Amniotic epithelial cell (primary cell): ENCODE results near the gene CHST13.
A peak's percentile ranks its signal among the peaks of the same experiment; 100 is the strongest.

ENCODE experiments used
- DNase-seq: peaks from one replicate; pipeline ENCODE4 v3.0.0-alpha.2; 2010; ENCODE audit warnings: low read depth

Gene CHST13

DNA sequence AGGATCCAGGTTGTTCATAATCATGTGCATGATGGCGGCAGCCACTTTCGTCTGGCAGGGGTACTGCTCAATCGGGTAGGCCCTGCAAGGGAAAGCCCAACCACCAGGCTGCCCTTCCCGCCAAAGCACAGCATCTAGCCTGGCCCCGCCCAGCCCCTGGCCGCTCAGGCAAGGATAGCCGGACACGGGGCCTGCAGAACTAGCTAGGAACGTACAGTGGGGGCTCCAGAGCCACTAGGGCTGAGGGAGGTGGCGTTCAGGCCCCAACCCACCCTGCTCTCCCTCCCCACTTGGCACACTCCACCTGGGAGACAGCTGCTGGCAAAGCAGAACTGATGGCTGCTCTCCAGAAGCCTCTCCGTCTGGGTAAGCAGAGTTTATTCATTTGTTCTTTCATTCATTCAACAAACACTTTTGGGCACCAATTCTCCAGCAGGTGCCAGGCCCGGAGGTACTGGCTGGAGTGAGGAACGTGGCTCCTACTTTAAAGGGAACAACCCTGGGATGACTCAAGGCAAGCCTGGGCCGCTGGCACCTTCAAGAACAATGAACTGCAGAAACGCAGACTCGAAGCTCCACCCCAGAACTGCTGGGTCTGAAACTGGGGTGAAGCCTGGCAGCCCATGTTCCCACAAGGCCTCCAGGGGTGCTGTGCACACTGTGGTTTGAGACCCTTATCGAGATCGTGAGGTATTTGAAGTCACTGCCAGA is 14.2 kb upstream of the CHST13 start:
- no peak for DNase-seq

DNA sequence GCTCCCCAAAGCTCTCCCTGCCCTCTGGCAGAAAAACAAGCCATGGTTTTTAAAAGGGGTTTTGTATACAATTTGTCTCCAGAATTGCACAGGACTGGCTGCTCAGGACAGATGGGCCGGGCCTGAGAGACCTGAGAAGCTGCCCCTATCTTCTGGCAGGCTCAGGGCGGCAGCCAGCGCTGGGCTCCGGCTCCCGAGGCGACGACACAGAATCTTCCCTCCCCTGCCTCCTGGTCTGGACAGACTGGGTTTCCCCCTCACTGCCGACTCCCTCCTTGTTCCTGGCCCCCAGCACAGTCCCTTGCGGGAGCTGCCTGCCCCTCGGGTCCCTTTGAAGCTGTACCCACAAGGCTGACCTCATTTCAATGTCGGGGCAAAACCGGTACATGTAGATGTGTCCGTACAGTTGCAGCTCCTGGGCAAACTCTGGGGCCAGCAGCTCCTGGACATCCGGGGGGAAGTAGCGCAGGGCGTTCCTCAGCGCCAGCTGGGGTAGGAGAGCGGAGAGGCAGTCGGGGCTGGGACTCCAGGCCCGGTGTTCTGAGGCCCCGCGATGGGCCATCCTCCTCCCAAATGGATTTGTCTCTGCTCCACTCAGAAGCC is 13.5 kb upstream of the CHST13 start:
- no peak for DNase-seq

DNA sequence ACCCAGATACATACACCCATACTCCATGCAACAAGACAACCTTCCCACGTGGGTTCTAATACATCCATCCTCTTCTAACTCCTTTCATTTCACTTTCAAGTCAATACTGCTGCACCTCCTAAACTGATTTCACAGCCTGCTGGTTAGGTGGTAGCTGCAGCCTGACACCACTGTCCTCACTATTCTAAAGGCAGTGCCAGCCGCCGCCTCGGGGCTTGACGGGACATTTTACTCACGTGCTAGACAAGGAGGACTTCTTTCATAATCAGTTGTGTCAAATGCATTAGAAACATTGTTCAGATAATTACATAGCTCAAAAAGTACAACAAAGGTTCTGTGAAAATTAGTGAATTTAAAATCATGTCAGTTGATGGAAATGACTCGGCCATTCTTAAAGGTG is 12.7 kb upstream of the CHST13 start:
- DNase-seq: no peak

DNA sequence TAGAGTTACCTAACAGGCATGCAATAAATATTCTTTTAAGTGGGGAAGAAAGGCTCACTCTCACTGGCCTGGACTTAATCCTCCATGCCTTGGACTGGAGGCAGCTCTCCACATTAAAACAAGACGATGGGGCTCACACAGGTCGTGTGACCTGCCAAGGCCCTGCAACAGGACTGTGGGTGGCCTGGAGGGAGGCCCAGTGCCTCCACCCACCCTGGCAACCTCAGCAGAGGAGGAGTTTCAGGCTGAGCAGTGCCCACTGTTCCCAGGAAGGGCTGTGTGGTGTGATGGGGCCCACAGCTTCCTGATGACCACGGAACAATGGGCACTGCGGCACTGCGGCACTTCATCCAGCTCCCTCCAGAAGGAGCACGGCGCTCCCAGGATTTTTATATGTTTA is 11.9 kb upstream of the CHST13 start:
- DNase-seq: no peak

DNA sequence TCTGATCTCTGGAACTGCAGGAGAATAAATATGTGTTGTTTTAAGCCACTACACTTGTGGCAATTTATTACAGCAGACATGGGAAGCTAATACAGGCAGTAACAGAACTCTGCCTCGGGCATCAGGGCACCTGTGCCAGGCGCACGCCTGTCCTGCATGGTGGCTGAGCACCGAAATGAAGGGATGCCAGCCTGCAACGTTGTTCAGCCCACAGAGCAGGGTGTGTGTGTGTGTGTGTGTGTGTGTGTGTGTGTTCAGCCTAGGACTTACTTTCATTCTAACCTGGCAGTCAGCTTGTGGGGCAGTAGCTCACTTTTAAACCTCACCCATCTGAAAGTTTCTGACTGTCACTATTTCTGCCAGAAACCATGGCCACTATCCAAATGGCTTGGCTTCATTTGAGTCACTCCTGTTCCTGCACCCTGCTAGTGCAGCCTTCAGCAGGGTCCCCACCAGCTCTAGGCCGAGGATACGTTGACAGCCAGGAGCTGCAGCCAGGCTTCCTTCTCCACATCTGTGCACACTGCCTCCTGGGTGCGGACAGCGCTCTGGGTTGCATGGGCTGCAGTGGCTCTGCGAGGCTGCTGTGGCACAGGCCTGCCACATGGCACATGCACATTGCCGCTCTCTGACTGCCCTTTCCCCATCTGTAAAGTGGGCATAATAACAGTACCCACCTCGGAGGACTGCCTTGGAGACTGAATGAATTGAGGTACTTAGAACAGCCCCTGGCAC is 10.9 kb upstream of the CHST13 start:
- no peak for DNase-seq

DNA sequence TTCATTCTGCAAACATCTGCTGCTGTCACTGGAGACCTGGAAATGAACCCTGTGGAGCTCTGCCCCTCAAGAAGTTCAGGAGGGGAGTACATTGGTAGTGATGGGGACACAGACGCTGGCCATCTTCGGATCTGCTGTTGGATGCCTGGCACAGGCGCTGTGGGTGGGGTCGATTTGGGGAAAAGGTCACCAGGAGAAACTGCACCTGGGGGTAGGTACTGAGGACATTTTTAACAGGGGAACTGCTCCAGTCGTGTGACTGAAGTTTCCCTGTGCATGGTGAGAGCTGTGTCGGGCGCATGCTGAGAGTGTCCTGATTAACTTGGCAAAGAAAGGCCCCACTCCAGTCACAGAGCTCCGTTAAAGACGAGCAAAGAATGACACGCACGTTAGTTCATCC is 9.8 kb upstream of the CHST13 start:
- no peak for DNase-seq

DNA sequence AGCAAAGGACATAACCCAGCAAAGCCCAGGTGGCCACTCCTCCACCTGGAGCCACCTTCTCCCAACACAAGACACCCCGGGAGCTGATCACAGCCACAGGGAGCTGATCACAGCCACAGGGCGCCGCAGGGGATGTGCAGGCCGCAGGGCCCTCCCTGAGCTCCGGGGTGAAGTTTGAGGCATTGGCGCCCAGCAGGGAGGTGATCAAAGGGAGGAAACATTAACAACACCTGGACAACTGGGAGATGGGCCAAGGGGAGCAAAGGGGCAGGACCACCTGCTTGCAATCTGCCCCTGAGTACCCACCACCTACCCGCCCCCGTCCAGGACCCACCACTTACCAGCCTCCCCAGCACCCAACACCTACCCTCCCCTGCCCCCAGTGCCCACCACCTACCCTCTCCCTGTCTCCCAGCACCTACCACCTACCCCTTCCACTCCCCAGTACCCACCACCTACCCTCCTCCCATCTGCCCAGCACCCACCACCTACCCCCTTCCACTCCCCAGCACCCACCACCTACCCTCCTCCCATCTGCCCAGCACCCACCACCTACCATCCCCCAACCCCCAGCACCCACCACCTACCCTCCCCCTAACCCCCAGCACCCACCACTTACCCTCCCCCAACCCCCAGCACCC is 8.8 kb upstream of the CHST13 start:
- no peak for DNase-seq

DNA sequence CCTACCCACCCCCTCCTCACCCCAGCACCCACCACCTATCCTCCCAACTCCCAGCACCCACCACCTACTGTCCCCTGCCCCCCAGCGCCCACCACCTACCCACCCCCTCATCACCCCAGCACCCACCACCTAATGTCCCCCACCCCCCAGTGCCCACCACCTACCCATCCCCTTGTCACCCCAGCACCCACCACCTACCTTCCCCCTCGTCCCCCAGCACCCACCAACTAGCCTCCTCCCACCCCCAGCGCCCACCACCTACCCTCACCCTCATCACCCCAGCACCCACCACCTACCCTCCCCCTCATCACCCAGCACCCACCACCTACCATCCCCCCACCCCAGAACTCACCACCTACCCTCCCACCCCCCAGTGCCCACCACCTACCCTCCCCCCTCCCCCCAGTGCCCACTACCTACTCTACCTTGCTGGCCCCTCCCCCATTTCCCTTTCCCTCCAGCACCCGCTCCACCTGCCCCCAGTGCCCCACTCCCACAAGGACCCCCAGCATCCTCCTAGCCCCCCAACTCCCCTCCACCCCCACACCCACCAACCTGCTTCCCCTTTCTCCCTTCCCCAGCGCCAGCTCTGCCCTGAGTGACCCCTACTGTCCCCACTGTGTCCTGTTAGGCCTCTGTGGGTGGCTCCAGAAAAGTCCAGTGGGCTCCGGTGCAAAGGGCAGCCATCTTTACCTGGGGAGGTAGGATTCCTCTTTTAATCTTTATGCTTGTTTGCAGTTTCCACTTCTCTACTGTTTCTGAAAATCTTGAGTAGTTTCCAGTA is 7.6 kb upstream of the CHST13 start:
- DNase-seq: no peak

DNA sequence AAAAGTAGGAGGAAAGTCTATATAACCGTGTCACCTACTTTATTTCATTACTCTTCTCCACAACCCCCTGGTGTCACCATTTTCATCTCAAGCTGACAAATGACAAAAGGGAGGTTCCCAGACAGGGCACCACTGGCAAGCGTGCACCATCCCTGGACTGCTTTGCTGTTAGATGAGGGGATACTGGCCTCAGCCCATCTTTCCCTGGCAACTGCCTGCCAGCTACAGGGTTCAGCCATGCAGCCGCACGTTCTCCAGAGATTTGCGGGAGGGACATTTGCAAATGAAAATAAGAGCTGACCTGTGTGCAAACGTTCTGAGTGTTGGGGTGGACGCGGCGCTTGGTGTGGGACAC is 7.0 kb upstream of the CHST13 start:
- DNase-seq: no peak

DNA sequence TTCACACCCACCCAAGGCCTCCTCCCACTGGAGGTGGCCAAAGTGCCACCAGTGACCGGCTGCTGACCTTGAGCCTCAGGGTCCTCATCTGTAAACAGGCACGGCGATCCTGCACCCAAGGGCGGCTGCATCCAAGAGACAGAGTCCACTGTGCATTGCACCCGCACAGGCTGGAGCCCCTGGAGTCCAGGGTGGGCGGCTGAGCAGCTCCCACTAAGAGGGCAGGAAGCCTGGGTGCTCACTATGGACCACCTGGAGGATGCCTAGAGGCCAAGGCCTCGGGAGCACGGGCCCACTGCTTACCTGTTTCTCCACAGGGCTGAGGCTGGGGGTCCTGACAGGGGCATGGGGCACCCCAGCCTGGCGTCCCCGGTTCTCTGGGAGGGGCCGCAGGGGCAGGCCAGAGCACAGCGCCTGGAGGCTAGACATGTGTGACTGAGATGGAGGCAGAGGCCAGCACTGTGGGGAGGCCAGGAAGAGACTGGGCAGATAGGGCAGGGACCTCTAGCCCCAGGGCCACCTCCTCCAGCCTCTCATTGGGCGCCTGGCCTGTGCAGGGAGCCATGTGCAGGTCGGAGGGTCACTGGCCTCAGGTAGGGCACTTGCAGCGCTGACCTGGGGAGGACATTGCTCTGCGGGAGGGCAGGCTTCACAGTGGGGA is 6.5 kb upstream of the CHST13 start, which contains the start of gene UROC1:
UROC1 (minus strand) TSS at position 483 of the 661 bp plus-strand sequence; CDS start at position 429, 54 bp downstream.
- no peak for DNase-seq

DNA sequence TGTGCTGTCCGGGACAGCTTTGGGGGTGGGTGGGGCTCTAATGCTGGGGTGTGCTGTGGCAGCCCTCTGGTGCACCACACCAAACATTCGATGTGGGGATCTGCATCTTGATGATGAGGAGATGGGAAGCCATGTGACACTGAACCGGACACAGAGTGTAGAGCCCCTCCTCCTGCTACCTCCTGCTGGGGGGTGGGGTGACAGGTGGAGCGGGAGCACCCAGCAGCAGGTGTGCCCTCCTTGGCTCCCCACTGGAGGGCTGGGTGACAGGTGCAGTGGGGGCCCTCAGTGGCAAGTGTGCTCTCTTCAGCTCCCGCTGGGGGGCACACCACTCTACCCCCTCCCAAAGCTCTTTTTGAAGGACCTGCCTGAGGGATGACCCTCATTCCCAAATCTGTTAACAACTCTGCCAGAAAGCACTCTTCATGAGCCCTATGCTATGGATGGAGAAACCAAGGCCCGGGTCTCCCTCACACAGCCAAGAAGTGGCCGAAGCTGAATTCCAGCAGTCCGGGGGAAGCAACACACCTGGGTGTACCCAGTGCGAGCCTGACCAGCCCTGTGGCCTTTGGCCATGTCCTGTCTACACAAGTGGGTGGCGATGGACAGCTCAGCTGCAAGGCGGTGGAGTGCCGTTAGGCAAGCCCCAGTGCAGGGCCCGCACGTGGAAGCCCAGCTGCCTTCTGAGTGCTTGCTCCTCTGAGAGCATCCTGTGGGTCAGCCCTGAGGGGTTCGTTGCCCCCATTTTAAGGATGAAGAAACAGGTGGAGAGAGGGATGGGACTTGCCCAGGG is 5.8 kb upstream of the CHST13 start:
- DNase-seq: no peak

DNA sequence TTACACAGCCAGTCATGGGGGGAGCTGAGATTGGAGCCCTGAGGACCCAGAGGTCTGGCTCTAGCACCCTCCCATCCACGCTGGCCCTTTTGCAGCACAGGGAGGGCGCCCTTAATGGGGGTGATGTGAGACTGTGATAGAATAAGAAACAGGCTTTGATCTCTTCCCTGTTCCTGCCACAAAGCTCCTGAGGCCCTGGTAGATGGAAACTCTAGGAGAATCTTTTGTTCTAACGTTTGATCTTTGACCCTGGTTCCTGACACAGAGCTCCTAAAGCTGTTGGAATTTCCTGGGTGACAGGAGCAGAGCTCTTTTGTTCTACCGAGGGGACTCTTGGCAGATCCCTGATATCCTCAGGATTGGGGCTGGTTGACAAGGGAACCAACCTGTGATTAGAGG is 5.2 kb upstream of the CHST13 start:
- no peak for DNase-seq

DNA sequence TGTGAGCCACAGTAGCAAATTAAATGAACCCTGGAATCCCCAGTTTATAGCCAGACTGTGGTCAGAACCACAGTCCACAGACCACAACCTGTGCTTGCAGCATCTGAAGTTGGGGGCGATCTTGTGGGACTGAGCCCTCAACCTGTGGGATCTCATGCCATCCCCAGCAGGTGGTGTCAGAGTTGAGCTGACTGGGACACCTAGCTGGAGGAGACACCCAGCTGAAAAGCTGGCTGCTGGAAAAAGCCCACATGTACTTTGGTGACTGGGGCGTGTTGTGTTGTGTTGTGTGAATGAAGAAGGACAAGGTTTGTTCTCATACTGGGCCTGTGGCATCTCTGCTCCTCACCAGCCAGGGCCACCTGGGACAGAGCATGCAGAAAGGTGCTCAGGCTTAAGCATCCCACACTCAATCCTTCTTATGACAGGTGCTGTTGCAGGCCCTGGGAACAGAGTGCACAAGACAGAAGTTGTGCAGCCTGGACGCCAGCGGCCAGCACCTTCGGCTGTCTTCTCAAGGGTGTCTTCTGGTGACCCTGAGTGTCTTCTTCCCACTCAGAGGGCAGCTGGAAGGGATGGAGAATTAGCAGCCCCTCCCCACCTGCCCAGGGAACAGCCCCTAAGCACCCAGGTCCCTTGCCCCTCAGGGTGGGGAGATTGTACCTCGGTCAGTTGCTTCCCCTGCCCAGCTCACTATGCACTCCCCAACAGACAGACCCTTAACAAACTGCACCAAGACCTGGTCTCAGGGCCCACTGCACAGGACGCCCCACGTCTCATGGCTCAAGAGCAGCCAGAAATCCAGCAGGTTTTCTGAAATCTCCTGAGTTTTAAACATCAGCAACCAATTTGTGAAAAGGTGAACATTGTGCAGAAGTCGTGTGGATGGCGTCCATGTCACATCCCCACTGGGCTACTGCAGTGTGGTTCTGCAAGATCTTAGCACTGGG is 4.2 kb upstream of the CHST13 start:
- DNase-seq: no peak

DNA sequence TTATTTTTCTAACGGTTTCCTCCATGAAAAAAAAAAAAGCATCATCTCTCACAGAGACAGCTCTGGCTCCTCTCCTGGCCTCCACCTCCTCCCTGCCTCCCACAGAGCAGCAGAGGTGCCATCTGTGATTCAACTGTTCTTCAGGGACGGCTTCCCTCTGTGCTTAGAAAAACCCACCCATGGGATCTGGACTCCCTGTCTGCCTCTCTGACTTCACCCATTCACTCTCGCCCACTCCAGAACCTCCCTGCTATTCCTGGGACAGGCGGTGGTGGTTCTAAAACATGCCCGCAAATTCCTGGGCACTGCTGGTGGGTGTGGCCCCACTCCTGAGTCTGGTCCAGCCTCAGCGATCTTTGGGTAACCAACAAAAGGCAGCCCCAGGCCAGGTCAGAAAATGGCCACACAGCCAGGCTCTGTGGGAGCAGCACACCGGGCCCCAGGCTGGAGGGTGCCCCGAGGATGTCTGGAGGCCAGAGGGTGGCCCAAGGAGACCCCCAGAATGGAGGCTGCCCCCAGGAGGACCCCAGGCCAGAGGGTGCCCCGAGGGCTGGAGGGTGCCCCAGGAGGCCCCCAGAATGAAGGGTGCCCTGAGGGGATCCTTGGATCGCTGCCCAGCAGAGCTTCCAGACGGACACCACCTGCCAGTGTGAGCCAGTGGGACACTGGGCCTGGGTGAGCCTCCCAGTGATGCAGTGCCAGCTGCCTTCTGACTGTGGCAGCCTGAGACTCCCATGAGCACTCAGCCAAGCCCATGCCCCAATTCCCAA is 2.6 kb upstream of the CHST13 start:
- DNase-seq: no peak

DNA sequence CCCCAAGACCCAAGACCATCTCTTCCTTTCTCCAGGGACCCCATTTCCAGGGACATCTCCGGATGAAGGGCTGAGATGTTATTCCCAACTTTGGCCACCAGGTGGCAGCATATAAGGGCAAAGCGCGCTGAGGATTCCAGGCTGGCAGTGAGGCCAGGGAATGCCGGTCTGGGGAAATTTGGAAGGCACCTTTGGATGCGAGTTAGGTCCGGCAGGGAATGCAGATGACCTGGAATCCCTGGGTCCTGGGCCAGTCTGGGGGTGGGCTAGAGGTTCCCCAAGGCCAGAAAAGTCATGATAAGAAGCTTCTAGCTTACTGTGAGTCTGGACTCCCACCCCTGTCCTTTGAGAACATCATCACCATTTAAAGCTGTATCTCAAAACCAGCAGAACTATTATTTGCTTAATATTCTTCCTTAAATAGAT is 1.6 kb upstream of the CHST13 start:
- peak; percentile 20 for DNase-seq

DNA sequence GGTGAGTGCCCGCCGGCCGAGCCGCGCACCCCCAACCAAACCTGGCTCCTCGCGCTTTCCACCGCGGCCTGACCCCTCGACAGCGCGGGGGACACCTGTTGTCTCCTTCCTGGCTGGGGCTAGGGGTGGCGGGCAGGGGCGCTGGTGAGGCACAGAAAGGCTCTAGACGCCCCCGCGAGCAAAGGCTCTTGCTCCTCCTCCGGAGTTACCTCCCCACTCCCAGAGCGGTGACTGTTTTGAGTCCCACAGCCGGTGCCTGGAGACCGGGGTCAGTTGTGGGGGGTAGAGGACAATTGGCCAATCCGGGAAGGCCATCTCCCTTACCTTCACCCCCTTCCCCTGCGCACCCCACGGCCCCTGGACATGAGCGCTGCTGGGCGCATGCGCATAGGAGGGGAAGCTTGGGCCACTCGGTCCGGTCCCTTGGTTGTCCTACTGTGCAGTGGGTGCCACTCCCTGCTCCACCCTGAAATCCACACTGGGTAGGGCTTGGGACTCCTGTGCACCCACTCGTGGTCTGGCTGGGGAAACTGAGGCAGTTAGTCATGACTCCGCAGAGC is 554 bp downstream of the CHST13 start:
- no peak for DNase-seq

DNA sequence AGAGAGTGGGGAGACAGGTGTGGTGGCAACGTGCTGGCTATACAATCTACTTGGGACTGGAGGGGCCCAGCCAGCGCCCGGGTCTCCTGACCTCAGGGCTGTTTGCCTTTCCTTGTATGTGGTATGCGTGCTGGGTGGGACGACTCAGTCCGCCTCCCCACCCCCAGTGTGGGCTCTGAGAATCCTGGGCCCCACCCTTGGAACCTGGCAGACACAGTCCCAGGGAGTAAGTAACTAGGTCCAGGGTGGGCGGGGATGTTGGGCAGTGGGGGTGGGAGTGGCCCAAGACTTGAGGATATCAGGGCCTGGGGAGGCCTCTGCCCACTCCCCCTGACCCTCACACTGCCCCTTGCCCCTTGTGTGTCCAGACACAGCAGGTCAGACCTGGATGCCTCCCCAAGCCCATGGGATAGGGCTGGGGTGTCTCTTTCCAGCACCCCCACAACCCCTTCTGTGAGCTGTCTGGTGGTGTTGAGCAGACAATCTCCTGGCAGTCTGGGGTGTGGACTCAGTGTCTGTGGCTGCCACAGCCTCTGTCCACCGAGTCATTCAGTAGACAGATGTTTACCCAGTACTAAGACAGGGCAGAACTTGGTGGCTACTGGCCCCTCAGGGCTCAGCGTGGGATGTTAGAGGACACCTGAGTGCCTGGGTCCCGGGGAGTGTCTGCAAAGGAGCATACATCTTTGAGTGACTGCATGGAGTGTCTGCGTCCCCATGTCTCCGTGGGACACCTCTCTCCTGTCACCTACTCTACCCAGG is 1.3 kb downstream of the CHST13 start:
- no peak for DNase-seq
